Activated CD4-positive, CD25-positive, alpha-beta regulatory T cell treated with anti-CD3 and anti-CD28 coated beads, Interleukin-2, amount 50 U/mL, for 72 hours (primary cell): ENCODE measurements around the gene NKD1.
A peak's percentile ranks its signal among the peaks of the same experiment; 100 is the strongest.

Experiments
- DNase-seq: peaks from one replicate; pipeline ENCODE4 v3.0.0; 2021

NKD1 gene

GRCh38 chr16:50657241-50657640, 109.0 kb downstream of the NKD1 start:
- DNase-seq = no peak

- no peak for DNase-seq
Observed at GRCh38 chr16:50659806-50660205, 111.6 kb downstream of the NKD1 start.

- DNase-seq = no peak
Observed at GRCh38 chr16:50662306-50662940, 114.2 kb downstream of the NKD1 start.

GRCh38 chr16:50664270-50664669, 116.1 kb downstream of the NKD1 start:
- DNase-seq = no peak

- peak; percentile 88 for DNase-seq
Observed at GRCh38 chr16:50665128-50665878, 117.1 kb downstream of the NKD1 start.

GRCh38 chr16:50666658-50667496, 118.7 kb downstream of the NKD1 start:
- peak; percentile 47 for DNase-seq

- DNase-seq = no peak
Observed at GRCh38 chr16:50667497-50668367, 119.5 kb downstream of the NKD1 start.

- no peak for DNase-seq
Observed at GRCh38 chr16:50668368-50669008, 120.3 kb downstream of the NKD1 start.

GRCh38 chr16:50669741-50670140, 121.5 kb downstream of the NKD1 start:
- DNase-seq = no peak

- no peak for DNase-seq
Observed at GRCh38 chr16:50670476-50670875, 122.3 kb downstream of the NKD1 start.

- peak; percentile 70 for DNase-seq
Observed at GRCh38 chr16:50671644-50672260, 123.6 kb downstream of the NKD1 start.

- no peak for DNase-seq
Observed at GRCh38 chr16:50673496-50674275, 125.5 kb downstream of the NKD1 start.

GRCh38 chr16:50674831-50675230, 126.6 kb downstream of the NKD1 start:
- no peak for DNase-seq

GRCh38 chr16:50675686-50676610, 127.8 kb downstream of the NKD1 start:
- no peak for DNase-seq

- DNase-seq = no peak
Observed at GRCh38 chr16:50676684-50677225, 128.6 kb downstream of the NKD1 start.

- DNase-seq = no peak
Observed at GRCh38 chr16:50677351-50677750, 129.2 kb downstream of the NKD1 start.

GRCh38 chr16:50678531-50678930, 130.3 kb downstream of the NKD1 start:
- no peak for DNase-seq

GRCh38 chr16:50679266-50679665, 131.1 kb downstream of the NKD1 start:
- DNase-seq = no peak
